Stimulated activated CD8-positive, alpha-beta memory T cell treated with anti-CD3 and anti-CD28 coated beads, Interleukin-4, amount 100 ng/mL, for 1 hour (primary cell): ENCODE measurements around the gene PGM2.
A peak's percentile ranks its signal among the peaks of the same experiment; 100 is the strongest.
"Not testable (repeated sequence)": the region's sequence is repeated elsewhere in the genome, so short reads cannot be mapped to it uniquely, and the experiment has no call there.

Experiments
- DNase-seq, 2 donors: peaks; one replicate each; pipeline ENCODE4 v3.0.0-alpha.2; 2020; ENCODE audit warnings: low read depth in 2 of 2, low spot score in 1 of 2

Gene PGM2

GRCh38 chr4:37826295-37827029, at the start of gene PGM2:
PGM2 (plus strand) TSS chr4:37826686; CDS start chr4:37826733, 47 bp downstream.
- peak; percentile 72 to 79 for DNase-seq

DNA sequence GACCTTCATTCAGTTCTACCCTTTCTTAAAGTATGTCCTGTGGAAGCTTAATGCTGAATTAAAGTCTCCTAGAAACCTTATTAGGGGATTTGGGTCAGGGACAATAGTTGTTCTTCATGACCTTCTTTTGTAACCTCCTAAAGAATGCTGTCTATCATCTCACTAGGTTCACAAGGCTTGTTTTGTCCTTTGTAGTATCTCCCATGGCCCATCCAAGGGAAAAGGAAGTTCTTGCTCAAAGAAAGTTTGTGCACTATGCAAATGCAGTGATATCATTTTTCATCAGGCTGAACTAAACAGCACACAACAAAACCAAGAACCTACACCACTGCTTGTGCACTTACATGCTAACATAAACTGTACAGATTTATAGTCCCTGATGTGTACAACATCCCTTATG, 46.6 kb upstream of the PGM2 start:
- DNase-seq: no peak

DNA sequence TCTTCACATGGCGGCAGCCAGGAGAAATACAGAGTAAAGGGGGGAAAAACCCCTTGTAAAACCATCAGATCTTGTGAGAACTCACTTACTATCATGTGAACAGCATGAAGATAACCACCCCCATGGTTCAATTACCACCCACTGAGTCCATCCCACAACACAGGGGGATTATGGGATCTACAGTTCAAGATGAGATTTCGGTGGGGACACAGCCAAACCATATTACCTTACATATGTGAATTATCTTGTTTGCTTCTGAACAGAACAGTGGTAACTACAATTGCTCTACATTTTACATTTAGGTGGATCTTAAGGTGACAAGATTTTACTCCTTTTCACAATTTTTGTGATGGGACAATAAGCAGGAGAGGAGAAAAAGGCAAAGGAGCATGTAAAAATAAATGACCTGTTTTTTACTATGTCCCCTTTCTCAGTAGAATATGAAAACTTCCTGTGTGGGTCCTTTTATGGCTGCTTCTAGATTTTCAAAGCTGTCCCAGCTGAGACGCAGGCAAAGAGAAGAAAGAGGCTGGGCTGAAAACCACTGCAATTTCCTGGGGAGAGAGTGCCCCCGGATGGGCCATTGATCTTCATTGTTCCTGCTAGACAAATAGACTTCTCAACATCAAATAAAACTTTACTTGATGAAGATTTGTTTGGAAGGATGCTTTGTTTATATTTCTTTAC, 45.9 kb upstream of the PGM2 start:
- peak in 1 of 2 donors; percentile 35 for DNase-seq

- DNase-seq: no peak
Measured at GRCh38 chr4:37781131-37781455, 45.4 kb upstream of the PGM2 start.

DNA sequence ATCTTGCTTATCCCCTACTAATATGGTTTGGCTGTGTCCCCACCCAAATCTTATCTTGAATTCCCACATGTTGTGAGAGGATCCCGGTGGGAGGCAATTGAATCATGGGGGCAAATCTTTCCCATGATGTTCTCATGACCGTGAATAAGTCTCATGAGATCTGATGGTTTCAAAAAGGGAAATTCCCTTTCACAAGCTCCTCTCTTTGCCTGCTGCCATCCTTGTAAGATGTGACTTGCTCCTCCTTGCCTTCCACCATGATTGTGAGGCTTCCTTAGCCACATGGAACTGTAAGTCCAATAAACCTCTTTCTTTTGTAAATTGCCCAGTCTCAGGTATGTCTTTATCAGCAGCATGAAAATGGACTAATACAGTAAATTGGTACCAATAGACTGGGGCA, 40.2 kb upstream of the PGM2 start:
- DNase-seq: not testable (repeated sequence)

DNA sequence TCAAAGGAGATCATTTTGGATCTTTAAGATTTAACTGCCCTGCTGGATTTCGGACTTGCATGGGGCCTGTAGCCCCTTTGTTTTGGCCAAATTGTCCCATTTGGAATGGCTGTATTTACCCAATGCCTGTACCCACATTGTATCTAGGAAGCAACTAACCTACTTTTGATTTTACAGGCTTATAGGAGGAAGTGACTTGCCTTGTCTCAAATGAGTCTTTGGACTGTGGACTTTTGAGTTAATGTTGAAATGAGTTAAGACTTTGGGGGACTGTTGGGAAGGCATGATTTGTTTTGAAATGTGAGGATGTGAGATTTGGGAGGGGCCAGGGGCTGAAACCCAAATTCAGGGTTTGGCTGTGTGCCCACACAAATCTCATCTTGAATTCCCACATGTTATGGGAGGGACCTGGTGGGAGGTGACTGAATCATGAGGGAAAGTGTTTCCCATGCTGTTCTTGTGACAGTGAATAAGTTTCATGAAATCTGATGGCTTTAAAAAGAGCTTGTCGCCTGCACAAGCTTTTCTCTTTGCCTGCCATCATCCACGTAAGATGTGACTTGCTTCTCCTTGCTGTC, 38.5 kb upstream of the PGM2 start:
- DNase-seq: not testable (repeated sequence)

GRCh38 chr4:37788819-37789218, 37.7 kb upstream of the PGM2 start:
- DNase-seq: no peak

DNA sequence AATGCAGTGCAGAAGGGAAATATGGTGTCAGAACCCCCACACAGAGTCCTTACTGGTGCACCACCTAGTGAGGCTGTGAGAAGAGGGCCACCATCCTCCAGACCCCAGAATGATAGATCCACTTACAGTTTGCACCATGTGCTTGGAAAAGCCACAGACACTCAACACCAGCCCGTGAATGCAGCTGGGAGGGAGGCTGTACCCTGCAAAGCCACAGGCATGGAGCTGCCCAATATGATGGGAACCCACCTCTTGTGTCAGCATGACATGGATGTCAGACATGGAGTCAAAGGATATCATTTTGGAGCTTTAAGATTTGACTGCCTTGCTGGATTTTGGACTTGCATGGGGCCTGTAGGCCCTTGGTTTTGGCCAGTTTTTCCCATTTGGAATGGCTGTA, 34.2 kb upstream of the PGM2 start:
- DNase-seq: no peak

GRCh38 chr4:37793562-37793961, 32.9 kb upstream of the PGM2 start:
- no peak for DNase-seq

- DNase-seq: no peak
Measured at GRCh38 chr4:37794056-37794455, 32.4 kb upstream of the PGM2 start.

- DNase-seq: no peak
Measured at GRCh38 chr4:37795581-37796195, 30.8 kb upstream of the PGM2 start.

- DNase-seq: no peak
Measured at GRCh38 chr4:37797374-37797773, 29.1 kb upstream of the PGM2 start.

DNA sequence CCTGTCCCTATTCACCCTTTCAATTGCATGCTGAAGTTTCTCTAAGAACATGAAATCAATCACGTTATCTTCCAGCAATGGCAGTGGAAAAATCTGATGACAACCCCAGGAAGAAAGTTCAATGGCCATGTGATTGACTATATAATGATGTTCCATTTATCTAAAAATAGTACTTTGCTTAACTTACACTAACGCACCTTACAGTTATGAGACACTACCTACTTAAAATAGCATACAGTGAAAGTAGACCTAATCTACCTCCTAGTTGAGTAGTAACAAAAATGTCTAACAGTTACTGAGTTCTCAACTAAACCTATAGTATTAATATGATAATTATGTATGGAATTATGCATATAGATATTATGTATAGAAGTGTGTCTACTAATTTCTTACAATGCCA, 28.6 kb upstream of the PGM2 start:
- DNase-seq: no peak

GRCh38 chr4:37798616-37799015, 27.9 kb upstream of the PGM2 start:
- no peak for DNase-seq

GRCh38 chr4:37799941-37800554, 26.4 kb upstream of the PGM2 start:
- DNase-seq: no peak

DNA sequence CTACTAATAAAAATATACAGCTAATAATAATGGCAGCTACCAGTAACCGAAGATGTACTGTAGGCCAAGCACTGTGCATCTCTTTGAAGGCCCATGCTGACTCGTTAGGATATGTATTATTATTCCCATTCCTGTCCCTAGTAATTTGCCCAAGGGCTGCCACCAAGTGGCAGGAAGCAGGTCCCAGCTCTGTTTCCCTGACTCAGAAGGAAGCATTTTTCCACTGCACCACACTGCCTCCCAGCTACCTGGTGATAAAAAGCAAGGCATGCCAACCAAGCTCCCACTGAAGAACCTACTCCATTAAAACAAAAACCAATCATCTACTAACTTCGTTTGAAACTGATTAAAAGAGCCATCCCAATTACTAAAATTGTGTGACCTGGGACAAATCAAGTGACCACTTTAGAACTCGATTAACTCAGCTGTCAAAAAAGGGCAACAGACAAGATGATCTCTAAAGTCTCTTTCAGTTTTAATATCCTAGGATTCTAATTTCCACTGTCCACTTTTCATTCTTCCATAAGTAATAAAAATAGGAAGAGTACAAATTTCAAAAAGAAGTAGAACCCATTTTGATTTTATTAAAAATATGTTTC, 24.3 kb upstream of the PGM2 start:
- DNase-seq: no peak

DNA sequence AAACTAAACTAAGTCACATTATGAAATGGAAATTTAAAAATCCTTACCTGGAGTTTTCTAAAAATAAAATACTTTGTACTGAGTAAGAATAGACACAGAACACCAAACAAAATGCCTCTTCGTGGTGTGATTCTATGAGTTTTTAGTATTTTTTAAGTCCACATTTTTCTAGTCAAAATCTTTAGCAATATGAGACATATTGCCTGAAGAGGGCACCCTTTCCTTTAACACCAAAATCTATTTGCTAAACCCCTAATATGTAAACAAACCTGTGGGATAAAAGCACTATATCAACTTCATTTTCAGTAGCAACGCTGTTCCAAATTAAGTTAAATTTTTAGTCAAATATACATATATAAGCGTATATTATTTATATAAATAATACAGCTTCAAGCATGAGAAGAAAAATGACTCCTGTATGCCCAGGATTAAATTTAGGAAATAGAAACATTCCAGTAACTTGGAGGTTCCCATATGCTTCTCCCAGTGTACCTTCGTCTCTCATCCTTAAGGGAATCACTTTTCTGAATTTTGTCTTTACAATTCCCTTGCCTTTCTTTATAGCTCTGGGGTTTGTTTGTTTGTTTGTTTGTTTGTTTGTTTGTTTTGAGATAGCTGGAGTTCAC, 23.0 kb upstream of the PGM2 start:
- DNase-seq: no peak

DNA sequence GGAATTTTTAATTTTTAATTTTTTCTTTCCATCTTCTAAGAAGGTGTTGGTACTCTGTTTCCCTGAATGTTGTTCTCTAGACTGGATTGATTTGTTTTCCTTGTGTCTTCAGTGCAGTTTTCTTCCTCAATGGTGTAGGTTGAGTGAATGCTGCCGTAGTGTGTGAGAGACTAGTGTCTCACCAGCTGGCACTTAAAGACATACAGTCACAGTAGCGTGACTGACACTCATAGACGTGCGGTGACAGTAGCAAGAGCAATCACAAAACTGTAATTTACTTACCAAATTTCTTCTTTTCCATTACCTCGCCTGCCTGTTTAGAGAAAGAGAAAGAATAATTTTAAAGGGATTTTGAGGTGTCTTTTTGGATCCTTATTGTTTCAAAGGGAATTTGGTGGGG, 21.4 kb upstream of the PGM2 start:
- no peak for DNase-seq

DNA sequence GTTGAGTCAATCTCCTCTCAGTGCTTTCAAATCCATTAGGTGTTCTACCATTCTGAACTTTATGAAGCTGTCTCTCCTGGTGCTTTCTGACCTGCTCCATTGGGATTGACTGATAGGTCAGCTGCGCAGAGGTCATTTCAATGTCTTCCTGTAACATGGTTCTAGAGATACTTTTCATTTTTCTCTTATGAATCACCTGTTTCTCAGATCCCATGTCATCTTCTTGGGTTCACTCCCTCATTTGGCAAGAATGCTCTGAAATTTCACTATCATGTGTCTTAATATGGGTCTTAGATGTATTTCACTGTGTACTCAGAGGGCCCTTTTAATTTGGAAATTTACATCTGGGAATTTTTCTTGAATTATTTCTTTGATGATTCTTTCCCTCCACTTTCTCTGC, 13.8 kb upstream of the PGM2 start:
- DNase-seq: no peak

GRCh38 chr4:37815591-37815990, 10.9 kb upstream of the PGM2 start:
- DNase-seq: no peak

GRCh38 chr4:37816006-37816405, 10.5 kb upstream of the PGM2 start:
- no peak for DNase-seq
